Measurements from ENCODE around the gene CIRBP. TPM values are rescaled to one million over a fixed set of nuclear protein-coding genes. Genes with fewer than 3 reads are reported as not detected.
A peak's percentile ranks its signal among the peaks of the same experiment; 100 is the strongest.

CIRBP gene
- total and polyA plus RNA-seq, 4 donors = 41.1 to 135 (median 96.9) TPM

DNA sequence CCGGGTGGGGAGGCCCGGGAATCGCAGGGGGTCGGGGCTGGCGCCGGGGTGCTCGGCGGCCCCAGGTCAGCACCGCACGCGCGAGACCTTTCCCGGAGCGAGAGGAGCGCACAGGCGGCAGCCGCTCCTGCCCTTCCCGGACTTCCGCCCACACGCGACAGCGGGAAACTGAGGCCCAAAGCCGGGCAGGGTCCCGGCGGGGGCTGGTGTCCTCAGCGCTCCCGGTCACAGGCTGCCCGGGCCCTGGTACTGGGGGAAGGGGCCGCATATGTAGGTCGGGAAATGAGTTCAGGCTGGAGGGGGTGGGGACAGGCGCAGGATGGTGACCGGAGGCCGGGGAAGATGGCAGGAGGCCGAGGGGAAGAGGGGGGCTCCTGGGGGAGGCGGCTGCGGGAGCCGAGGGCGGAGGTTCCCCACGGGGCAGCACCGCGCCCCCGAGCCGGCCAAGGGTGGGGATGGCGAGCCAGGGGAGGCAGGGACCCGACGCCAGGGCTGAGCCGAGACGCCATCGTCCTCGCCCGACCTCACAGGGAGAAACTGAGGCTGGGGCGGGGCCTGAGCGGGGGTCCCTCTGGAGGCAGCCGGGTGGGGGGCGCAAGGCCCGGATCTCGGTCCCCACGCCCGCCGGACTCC, 32.0 kb upstream of the CIRBP start:
- H3K9me3 ChIP-seq (ENCODE audit: control insufficient read depth in 4 of 4, low read length in 3 of 4) = no peaks in the 10 kb centered on the region
- peak overlapping the region in 1 of 3 donors; percentile 54 for H3K4me3 ChIP-seq (ENCODE audit: low read depth in 1 of 3, low read length in 3 of 3)
- no peak for DNase-seq (ENCODE audit: low spot score)
- H3K36me3 ChIP-seq (ENCODE audit: control insufficient read depth in 4 of 4, insufficient read depth in 3 of 4, low read depth in 1 of 4, low read length in 3 of 4) = no peaks in the 10 kb centered on the region
- H3K27me3 ChIP-seq (ENCODE audit: control insufficient read depth in 4 of 4, insufficient read depth in 4 of 4, low read length in 3 of 4) = no peaks in the 10 kb centered on the region
- no peak overlapping the region for H3K9ac ChIP-seq (ENCODE audit: low read depth in 1 of 2, low read length in 2 of 2)
- 2% methylated on average over 60 of the region's 60 CpGs for WGBS
- peaks cover 8 to 34% (median 19%) of the 10 kb centered on the region in 4 donors for H3K4me1 ChIP-seq (ENCODE audit: control insufficient read depth in 4 of 4, insufficient read depth in 4 of 4, low read length in 3 of 4)
- H3K27ac ChIP-seq (ENCODE audit: low read depth in 1 of 2, low read length in 2 of 2) = no peak overlapping the region
- TF ChIP-seq, protein P1, sequence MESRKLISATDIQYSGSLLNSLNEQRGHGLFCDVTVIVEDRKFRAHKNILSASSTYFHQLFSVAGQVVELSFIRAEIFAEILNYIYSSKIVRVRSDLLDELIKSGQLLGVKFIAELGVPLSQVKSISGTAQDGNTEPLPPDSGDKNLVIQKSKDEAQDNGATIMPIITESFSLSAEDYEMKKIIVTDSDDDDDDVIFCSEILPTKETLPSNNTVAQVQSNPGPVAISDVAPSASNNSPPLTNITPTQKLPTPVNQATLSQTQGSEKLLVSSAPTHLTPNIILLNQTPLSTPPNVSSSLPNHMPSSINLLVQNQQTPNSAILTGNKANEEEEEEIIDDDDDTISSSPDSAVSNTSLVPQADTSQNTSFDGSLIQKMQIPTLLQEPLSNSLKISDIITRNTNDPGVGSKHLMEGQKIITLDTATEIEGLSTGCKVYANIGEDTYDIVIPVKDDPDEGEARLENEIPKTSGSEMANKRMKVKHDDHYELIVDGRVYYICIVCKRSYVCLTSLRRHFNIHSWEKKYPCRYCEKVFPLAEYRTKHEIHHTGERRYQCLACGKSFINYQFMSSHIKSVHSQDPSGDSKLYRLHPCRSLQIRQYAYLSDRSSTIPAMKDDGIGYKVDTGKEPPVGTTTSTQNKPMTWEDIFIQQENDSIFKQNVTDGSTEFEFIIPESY (IDR thresholded peaks at IDR 0.05) = no peak
- TF ChIP-seq, protein P2, sequence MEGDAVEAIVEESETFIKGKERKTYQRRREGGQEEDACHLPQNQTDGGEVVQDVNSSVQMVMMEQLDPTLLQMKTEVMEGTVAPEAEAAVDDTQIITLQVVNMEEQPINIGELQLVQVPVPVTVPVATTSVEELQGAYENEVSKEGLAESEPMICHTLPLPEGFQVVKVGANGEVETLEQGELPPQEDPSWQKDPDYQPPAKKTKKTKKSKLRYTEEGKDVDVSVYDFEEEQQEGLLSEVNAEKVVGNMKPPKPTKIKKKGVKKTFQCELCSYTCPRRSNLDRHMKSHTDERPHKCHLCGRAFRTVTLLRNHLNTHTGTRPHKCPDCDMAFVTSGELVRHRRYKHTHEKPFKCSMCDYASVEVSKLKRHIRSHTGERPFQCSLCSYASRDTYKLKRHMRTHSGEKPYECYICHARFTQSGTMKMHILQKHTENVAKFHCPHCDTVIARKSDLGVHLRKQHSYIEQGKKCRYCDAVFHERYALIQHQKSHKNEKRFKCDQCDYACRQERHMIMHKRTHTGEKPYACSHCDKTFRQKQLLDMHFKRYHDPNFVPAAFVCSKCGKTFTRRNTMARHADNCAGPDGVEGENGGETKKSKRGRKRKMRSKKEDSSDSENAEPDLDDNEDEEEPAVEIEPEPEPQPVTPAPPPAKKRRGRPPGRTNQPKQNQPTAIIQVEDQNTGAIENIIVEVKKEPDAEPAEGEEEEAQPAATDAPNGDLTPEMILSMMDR (IDR thresholded peaks at IDR 0.05; ENCODE audit: low read depth, low read length, missing input control) = no peak
- TF ChIP-seq NR2F2 (IDR thresholded peaks at IDR 0.05) (no peak), YY1 (IDR thresholded peaks at IDR 0.05) (no peak)

DNA sequence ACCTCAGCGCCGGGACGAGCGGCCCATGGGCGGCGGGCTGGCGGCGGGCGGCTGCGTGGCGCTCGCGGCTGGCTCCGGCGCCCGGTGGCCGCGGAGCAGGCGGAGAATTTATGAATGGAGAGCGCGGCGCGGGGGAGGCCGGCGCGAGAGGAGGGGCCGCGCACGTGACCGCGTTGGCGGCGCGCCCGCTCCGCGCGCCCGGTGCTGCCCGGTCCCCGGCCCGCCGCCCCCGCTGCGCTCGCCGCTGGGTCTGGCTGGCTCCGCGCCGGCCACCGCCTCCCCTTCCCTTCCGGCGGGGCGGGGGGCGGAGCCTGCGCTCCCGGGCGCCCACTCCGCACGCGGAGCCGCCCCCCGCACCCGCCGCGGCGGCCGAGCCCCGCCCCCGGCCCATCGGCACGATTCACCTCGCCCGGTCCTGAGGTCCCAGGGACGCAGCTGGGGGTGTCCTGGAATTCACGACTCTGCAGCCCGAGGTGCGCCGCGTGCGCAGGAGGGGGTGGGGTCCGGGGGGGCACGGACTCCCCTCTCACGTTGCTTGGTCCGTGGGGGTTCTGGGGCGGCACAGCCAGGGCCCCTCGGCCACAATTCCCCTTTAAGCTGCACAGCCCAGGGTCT, 31.3 kb upstream of the CIRBP start, which contains the start of gene CBARP:
CBARP (minus strand) TSS at position 252 of the 615 bp plus-strand sequence. CDS start 1,905 bp downstream, outside the sequence.
- WGBS = 2% methylated on average over 86 of the region's 87 CpGs
- no peak for DNase-seq (ENCODE audit: low spot score)
- H3K4me3 ChIP-seq (ENCODE audit: low read depth in 1 of 3, low read length in 3 of 3) = peak within 1 kb of the TSS in 1 of 3 donors; percentile 54
- no peak within 1 kb of the TSS for H3K27ac ChIP-seq (ENCODE audit: low read depth in 1 of 2, low read length in 2 of 2)
- H3K36me3 ChIP-seq (ENCODE audit: control insufficient read depth in 4 of 4, insufficient read depth in 3 of 4, low read depth in 1 of 4, low read length in 3 of 4) = no peaks in the 10 kb centered on the region
- H3K4me1 ChIP-seq (ENCODE audit: control insufficient read depth in 4 of 4, insufficient read depth in 4 of 4, low read length in 3 of 4) = peaks cover 13 to 41% (median 22%) of the 10 kb centered on the region in 4 donors
- TF ChIP-seq FOXA1 (IDR thresholded peaks at IDR 0.05) (no peak), GABPA (IDR thresholded peaks at IDR 0.05 in 1 of 2, conservative IDR thresholded peaks at IDR 0.05 in 1 of 2) (no peak), NR2F2 (IDR thresholded peaks at IDR 0.05) (no peak), YY1 (IDR thresholded peaks at IDR 0.05) (no peak), HNF4G (IDR thresholded peaks at IDR 0.05) (no peak)
- TF ChIP-seq, protein P3, sequence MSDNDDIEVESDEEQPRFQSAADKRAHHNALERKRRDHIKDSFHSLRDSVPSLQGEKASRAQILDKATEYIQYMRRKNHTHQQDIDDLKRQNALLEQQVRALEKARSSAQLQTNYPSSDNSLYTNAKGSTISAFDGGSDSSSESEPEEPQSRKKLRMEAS (IDR thresholded peaks at IDR 0.05) = no peak
- TF ChIP-seq, protein P4, sequence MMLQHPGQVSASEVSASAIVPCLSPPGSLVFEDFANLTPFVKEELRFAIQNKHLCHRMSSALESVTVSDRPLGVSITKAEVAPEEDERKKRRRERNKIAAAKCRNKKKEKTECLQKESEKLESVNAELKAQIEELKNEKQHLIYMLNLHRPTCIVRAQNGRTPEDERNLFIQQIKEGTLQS (IDR thresholded peaks at IDR 0.05) = no peak
- TF ChIP-seq, protein P1 (IDR thresholded peaks at IDR 0.05) = no peak
- H3K9me3 ChIP-seq (ENCODE audit: control insufficient read depth in 4 of 4, low read length in 3 of 4) = no peaks in the 10 kb centered on the region
- no peak within 1 kb of the TSS for H3K9ac ChIP-seq (ENCODE audit: low read depth in 1 of 2, low read length in 2 of 2)
- H3K27me3 ChIP-seq (ENCODE audit: control insufficient read depth in 4 of 4, insufficient read depth in 4 of 4, low read length in 3 of 4) = no peaks in the 10 kb centered on the region

Measured in liver (tissue), 9 donors.